Peyer's patch (tissue), 4 donors: ENCODE measurements around the gene L3MBTL3. TPM values are rescaled to one million over a fixed set of nuclear protein-coding genes. Genes with fewer than 3 reads are reported as not detected.

Experiments
- DNase-seq, 3 donors: peaks; one replicate each; pipeline ENCODE4 v3.0.0-alpha.2; 2017 to 2019
- H3K27ac ChIP-seq, 4 donors: fragments of 200-600 bp; sonication (generic); one replicate each; pipeline ENCODE4 v1.5.1; 2016 to 2019
- H3K27me3 ChIP-seq, 2 donors: fragments of 200-600 bp; sonication (generic); one replicate each; pipeline ENCODE4 v1.5.1; 2019
- H3K36me3 ChIP-seq, 3 donors: fragments of 200-600 bp; sonication (generic); one replicate each; pipeline ENCODE4 v1.5.1; 2016 to 2019
- H3K4me1 ChIP-seq, 4 donors: fragments of 200-600 bp; sonication (generic); one replicate each; pipeline ENCODE4 v1.5.1; 2016 to 2019
- H3K4me3 ChIP-seq, 4 donors: fragments of 200-600 bp; sonication (generic); 1 replicate in 3 of 4; 2 replicates in 1 of 4; pipeline ENCODE4 v1.5.1; 2016 to 2019; ENCODE audit warnings: mild to moderate bottlenecking in 1 of 4
- H3K9me3 ChIP-seq, 4 donors: fragments of 200-600 bp; sonication (generic); one replicate each; pipeline ENCODE4 v1.5.1; 2016 to 2019; ENCODE audit warnings: mild to moderate bottlenecking in 1 of 4
- POLR2A ChIP-seq, 2 donors: fragments of 450-650 bp; IDR thresholded peaks; one replicate each; pipeline ENCODE4 v1.5.1; 2017; ENCODE audit warnings: antibody characterized with exemption in 2 of 2, mild to moderate bottlenecking in 2 of 2, moderate library complexity in 2 of 2
- total RNA-seq, 4 donors: library from RNA; depleted of rRNA; stranded (reverse); fragments of >200 nt; gene quantifications; one replicate each; pipeline ENCODE4 v1.1.0, GENCODE V29; 2016
- TF ChIP-seq, protein P1 (sequence below), 6 experiments: fragments of 450-650 bp in 4 of 6; fragments of 200-600 bp in 2 of 6; sonication (generic) in 1 of 6; IDR thresholded peaks; one replicate each; pipeline ENCODE4 v1.5.1; 2017 to 2019; ENCODE audit warnings: antibody characterized with exemption in 6 of 6, mild to moderate bottlenecking in 3 of 6, moderate library complexity in 1 of 6

L3MBTL3 gene
- total RNA-seq, 4 donors from 2014 or later = 2.8 to 22.3 (median 7.5) TPM

DNA sequence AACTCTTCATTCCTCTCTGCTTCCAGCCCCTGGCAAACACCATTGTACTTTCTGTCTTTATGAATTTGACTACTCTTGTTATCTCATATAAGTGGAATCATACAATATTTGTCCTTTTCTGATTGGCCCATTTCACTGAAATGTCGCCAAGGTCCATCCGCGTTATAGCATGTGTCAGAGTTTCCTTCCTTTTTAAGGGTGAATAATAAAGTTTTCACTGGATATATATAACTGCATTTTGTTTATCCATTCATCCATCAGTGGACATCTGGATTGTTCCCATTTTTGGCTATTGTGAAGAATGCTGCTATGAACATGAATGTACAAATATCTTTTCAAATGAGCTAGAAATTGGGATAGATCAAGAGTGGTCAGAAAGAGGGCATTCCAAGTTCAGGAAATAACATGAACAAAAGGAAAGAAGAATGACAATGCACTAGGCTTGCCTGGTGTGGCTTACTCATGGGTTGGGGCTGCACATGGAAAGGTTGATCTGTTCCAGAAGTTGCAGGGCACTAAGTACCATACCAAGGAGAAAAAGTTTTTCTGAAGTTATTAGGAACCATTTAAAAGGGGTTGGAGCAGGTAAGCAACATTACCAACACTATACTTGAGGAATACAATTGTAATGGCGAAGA is 10.0 kb upstream of the L3MBTL3 start:
- no peak overlapping the region for H3K4me3 ChIP-seq
- no peaks in the 10 kb centered on the region for H3K27me3 ChIP-seq
- no peaks in the 10 kb centered on the region for H3K9me3 ChIP-seq
- no peaks in the 10 kb centered on the region for H3K36me3 ChIP-seq
- DNase-seq = no peak
- TF ChIP-seq, protein P1, sequence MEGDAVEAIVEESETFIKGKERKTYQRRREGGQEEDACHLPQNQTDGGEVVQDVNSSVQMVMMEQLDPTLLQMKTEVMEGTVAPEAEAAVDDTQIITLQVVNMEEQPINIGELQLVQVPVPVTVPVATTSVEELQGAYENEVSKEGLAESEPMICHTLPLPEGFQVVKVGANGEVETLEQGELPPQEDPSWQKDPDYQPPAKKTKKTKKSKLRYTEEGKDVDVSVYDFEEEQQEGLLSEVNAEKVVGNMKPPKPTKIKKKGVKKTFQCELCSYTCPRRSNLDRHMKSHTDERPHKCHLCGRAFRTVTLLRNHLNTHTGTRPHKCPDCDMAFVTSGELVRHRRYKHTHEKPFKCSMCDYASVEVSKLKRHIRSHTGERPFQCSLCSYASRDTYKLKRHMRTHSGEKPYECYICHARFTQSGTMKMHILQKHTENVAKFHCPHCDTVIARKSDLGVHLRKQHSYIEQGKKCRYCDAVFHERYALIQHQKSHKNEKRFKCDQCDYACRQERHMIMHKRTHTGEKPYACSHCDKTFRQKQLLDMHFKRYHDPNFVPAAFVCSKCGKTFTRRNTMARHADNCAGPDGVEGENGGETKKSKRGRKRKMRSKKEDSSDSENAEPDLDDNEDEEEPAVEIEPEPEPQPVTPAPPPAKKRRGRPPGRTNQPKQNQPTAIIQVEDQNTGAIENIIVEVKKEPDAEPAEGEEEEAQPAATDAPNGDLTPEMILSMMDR (IDR thresholded peaks at IDR 0.05) = no peak
- no peak for TF ChIP-seq POLR2A (IDR thresholded peaks at IDR 0.05)
- no peak overlapping the region for H3K27ac ChIP-seq
- no peaks in the 10 kb centered on the region for H3K4me1 ChIP-seq

DNA sequence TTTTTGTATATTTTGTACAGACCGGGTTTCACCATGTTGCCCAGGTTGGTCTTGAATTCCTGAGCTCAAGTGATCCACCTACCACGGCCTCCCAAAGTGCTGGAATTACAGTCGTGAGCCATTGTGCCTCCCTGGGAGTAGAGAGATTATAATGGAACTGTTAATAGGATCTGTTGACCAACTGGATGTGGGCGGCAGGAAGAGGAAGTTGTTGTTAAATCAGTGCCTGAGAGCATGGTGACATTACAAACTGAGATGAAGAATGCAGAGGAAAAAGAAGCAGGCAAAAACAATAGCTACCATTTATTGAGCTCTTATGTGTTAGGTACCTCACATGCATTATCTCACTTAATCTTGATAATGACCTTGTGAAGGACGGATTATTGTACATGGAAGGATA is 9.2 kb upstream of the L3MBTL3 start:
- no peak for DNase-seq
- H3K4me3 ChIP-seq = no peak overlapping the region
- no peaks in the 10 kb centered on the region for H3K36me3 ChIP-seq
- TF ChIP-seq, protein P1 (IDR thresholded peaks at IDR 0.05) = no peak
- no peaks in the 10 kb centered on the region for H3K9me3 ChIP-seq
- H3K27me3 ChIP-seq = no peaks in the 10 kb centered on the region
- no peaks in the 10 kb centered on the region for H3K4me1 ChIP-seq
- H3K27ac ChIP-seq = no peak overlapping the region

DNA sequence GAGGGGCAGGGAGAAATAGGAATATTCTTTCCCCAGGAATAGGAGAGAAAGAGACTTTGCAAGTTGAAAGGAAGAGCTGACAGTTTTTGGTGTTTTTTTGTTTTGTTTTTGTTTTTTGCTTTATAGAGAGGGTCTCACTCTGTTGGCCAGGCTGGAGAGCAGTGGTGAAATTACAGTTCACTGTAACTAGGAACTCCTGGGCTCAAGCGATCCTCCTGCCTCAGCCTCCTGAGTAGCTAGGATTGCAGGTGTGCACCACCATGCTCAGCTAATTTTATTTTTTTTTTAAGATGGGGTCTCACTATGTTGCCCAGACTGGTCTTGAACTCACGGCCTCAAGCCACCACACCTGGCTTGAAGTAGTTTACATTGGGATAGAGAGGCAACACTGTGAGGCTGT is 8.0 kb upstream of the L3MBTL3 start:
- H3K27me3 ChIP-seq = no peaks in the 10 kb centered on the region
- no peaks in the 10 kb centered on the region for H3K36me3 ChIP-seq
- TF ChIP-seq, protein P1 (IDR thresholded peaks at IDR 0.05) = no peak
- TF ChIP-seq POLR2A (IDR thresholded peaks at IDR 0.05) = no peak
- no peaks in the 10 kb centered on the region for H3K4me1 ChIP-seq
- no peak for DNase-seq
- H3K9me3 ChIP-seq = no peaks in the 10 kb centered on the region
- H3K4me3 ChIP-seq = no peak overlapping the region
- no peak overlapping the region for H3K27ac ChIP-seq

DNA sequence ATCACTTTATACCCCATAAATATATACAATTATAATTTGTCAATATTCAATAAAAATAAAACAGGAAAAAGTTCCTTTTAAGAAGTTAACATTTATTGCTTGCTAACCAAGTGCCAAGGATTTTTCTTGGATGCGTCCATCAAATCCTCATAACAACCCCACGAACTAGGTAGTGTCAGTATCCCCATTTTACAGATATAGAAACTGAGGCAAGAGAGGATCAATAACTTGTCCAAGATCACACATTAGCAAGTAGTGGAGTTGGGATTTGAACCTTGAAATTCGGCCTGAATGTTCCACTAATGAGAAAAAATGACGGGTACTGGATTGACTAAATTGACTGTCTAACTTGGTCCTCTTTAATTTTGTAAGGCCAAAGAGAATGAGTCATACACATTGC is 5.7 kb upstream of the L3MBTL3 start:
- H3K27ac ChIP-seq = no peak overlapping the region
- no peak overlapping the region for H3K4me3 ChIP-seq
- no peaks in the 10 kb centered on the region for H3K9me3 ChIP-seq
- no peaks in the 10 kb centered on the region for H3K36me3 ChIP-seq
- no peak for DNase-seq
- no peaks in the 10 kb centered on the region for H3K27me3 ChIP-seq
- no peaks in the 10 kb centered on the region for H3K4me1 ChIP-seq
- TF ChIP-seq, protein P1 (IDR thresholded peaks at IDR 0.05) = no peak
- TF ChIP-seq POLR2A (IDR thresholded peaks at IDR 0.05) = no peak

DNA sequence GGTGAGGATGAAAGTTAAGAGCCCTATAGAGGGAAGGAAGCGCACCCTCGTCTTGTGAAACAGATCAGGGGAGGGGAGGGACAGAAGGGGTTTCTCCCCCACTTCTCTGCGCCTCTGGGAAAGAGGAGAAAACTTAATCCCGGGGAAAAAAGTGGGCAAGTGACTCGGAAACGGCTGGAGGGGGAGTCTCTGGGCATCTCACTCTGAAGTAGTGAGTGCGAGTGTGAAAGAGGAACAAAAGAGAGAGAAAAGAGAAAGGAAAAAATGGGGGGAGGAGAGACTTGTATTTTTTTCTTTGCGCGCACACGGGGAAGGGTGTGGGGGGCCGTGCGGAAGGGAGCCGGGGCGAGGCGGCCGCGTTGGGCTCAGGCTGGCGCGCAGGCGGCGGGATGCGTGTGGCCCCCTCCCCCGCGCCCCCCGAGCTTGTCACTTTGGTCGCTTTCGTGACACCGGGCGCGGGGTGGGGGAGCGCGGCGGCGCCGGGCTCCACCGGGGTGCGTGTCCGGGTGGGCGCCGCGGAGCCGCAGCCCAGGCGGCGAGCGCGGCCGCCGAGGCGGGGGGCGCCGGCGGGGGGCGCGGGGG is 454 bp downstream of the L3MBTL3 start:
- no peaks in the 10 kb centered on the region for H3K27me3 ChIP-seq
- H3K9me3 ChIP-seq = no peaks in the 10 kb centered on the region
- TF ChIP-seq POLR2A (IDR thresholded peaks at IDR 0.05) = no peak
- TF ChIP-seq, protein P1 (IDR thresholded peaks at IDR 0.05) = no peak
- peak overlapping the region; percentile 60 to 91 (median 68) for H3K27ac ChIP-seq
- H3K4me1 ChIP-seq = no peaks in the 10 kb centered on the region
- H3K4me3 ChIP-seq = peak overlapping the region; percentile 64 to 88 (median 77)
- peak in 2 of 3 donors; percentile 44 to 63 for DNase-seq
- H3K36me3 ChIP-seq = no peaks in the 10 kb centered on the region
